OCI-LY7 (cell line): ENCODE data around the gene PURA. TPM values are rescaled to one million over a fixed set of nuclear protein-coding genes. Genes with fewer than 3 reads are reported as not detected.

ENCODE experiments used
- BruUV-seq: library from RNA; stranded (reverse); fragments of 400-500 nt; replicated peaks from 2 replicates; lab custom pipeline; 2021; lab: Mats Ljungman, UMichigan
- CTCF ChIA-PET: fragments of 300-600 bp; sonication (Branson Sonifier 250); formaldehyde crosslinking; loops from one replicate; lab custom pipeline; 2022; ENCODE audit warnings: antibody characterized with exemption; ENCODE audit not compliant: unreplicated experiment; lab: Charles Lee
- POLR2A ChIA-PET: fragments of 300-600 bp; sonication (Branson Sonifier 250); formaldehyde crosslinking; loops from one replicate; lab custom pipeline; 2022; ENCODE audit warnings: antibody characterized with exemption; lab: Charles Lee
- DNase-seq: peaks from one replicate; pipeline ENCODE4 v3.0.0-alpha.2; 2015; ENCODE audit warnings: low spot score
- H2AFZ ChIP-seq: fragments of 200-600 bp; sonication (generic), shearing (Covaris generic); 2 replicates; pipeline ENCODE4 v1.6.1; 2014; ENCODE audit warnings: mild to moderate bottlenecking, antibody characterized with exemption, low read length, moderate library complexity
- H3K27ac ChIP-seq: fragments of 200-600 bp; sonication (generic); 2 replicates; pipeline ENCODE4 v1.5.1; 2014; ENCODE audit warnings: mixed run types, low read depth, mild to moderate bottlenecking, moderate library complexity, low read length, inconsistent platforms; ENCODE audit not compliant: poor library complexity, severe bottlenecking
- H3K36me3 ChIP-seq: fragments of 200-600 bp; sonication (generic); 2 replicates; pipeline ENCODE4 v1.6.1; 2014; ENCODE audit warnings: mild to moderate bottlenecking, antibody characterized with exemption, low read length, moderate library complexity, mixed read lengths; ENCODE audit not compliant: insufficient read depth
- H3K4me1 ChIP-seq: fragments of 200-600 bp; sonication (generic); 2 replicates; pipeline ENCODE4 v1.5.1; 2014; ENCODE audit warnings: mild to moderate bottlenecking, low read length; ENCODE audit not compliant: insufficient read depth, poor library complexity, severe bottlenecking
- H3K4me2 ChIP-seq: fragments of 200-600 bp; sonication (generic); 2 replicates; pipeline ENCODE4 v1.6.1; 2014; ENCODE audit warnings: mild to moderate bottlenecking, low read length
- H3K4me3 ChIP-seq: fragments of 200-600 bp; sonication (generic); 2 replicates; pipeline ENCODE4 v1.5.1; 2014; ENCODE audit warnings: mild to moderate bottlenecking, low read depth, low read length; ENCODE audit not compliant: poor library complexity, severe bottlenecking
- H3K79me2 ChIP-seq: fragments of 200-600 bp; sonication (generic); 2 replicates; pipeline ENCODE4 v1.6.1; 2016; ENCODE audit warnings: low read depth, mild to moderate bottlenecking, low read length, moderate library complexity, mixed read lengths; ENCODE audit not compliant: insufficient read depth
- H3K9me2 ChIP-seq: fragments of 200-600 bp; sonication (generic); 2 replicates; pipeline ENCODE4 v1.6.1; 2016; ENCODE audit warnings: mild to moderate bottlenecking, low read length, mixed read lengths; ENCODE audit not compliant: insufficient read depth
- H3K9me3 ChIP-seq: fragments of 200-600 bp; sonication (generic); 2 replicates; pipeline ENCODE4 v1.6.1; 2014; ENCODE audit warnings: mild to moderate bottlenecking, mixed run types, low read length, mixed read lengths
- H4K20me1 ChIP-seq: fragments of 200-600 bp; sonication (generic); 2 replicates; pipeline ENCODE4 v1.6.1; 2014; ENCODE audit warnings: mild to moderate bottlenecking, antibody characterized with exemption, low read length, moderate library complexity, mixed read lengths; ENCODE audit not compliant: insufficient read depth
- EZH2phosphoT487 ChIP-seq: fragments of 200-600 bp; sonication (generic); IDR thresholded peaks from 2 replicates; pipeline ENCODE4 v1.6.1; 2018; ENCODE audit warnings: low read depth, borderline replicate concordance, mild to moderate bottlenecking, mixed run types, antibody characterized with exemption, low read length, moderate library complexity, mixed read lengths
- intact Hi-C: fragments of 100-400 bp; cut with micrococcal nuclease; formaldehyde crosslinking; loops from one replicate; pipeline ENCODE4 v1.10.0; 2022; ENCODE audit not compliant: unreplicated experiment
- total RNA-seq, 2 experiments: library from RNA; depleted of rRNA in 1 of 2; stranded (reverse); fragments of >200 nt in 1 of 2; shearing (Covaris generic) in 1 of 2; gene quantifications; 2 replicates each; pipeline ENCODE4 v1.2.3, GENCODE V29; 2014 to 2022
- TF ChIP-seq, protein P1 (sequence below): fragments of 200-600 bp; sonication (generic); conservative IDR thresholded peaks from 2 replicates; pipeline ENCODE4 v1.5.1; 2014; ENCODE audit warnings: mild to moderate bottlenecking, antibody characterized with exemption, low read length, moderate library complexity, mixed read lengths

The PURA gene
- total RNA-seq, 2 experiments from 2014 or later, result 19.0 to 19.7 TPM

DNA sequence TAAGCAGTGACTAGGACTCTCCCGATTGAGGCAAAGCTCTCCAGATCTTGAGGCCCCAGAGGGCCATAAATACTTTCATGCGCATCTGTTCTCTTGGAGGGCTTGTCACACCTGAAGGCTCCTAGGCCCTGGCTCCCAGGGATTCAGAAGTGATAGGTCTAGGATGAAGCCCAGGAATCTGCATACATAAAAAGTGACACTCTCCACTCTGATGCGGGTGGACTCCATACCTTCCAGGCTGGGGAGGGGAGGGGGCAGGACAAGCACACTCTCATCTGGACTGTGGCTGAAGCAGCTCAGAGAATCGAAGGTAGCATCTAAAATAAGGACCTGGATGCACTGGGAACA is 52.0 kb downstream of the PURA start:
- H3K79me2 ChIP-seq, result no peaks in the 10 kb centered on the region
- POLR2A ChIA-PET, result interaction anchor here (0.8 to 1.0 kb wide), 3 partner anchors 14 to 374 kb away, joined by 3 read pairs; no protein-coding TSS in a partner anchor
- no TSS peak for BruUV-seq
- no peak overlapping the region for H3K27ac ChIP-seq
- no peaks in the 10 kb centered on the region for H4K20me1 ChIP-seq
- no peak overlapping the region for H3K4me3 ChIP-seq
- no peaks in the 10 kb centered on the region for H3K36me3 ChIP-seq
- DNase-seq, result no peak
- peaks cover 20% of the 10 kb centered on the region for H3K4me1 ChIP-seq
- H3K9me3 ChIP-seq, result no peaks in the 10 kb centered on the region
- no peaks in the 10 kb centered on the region for H3K9me2 ChIP-seq
- H3K4me2 ChIP-seq, result no peak overlapping the region
- no peak overlapping the region for H2AFZ ChIP-seq
- TF ChIP-seq EZH2phosphoT487, result no peak
- TF ChIP-seq, protein P1, sequence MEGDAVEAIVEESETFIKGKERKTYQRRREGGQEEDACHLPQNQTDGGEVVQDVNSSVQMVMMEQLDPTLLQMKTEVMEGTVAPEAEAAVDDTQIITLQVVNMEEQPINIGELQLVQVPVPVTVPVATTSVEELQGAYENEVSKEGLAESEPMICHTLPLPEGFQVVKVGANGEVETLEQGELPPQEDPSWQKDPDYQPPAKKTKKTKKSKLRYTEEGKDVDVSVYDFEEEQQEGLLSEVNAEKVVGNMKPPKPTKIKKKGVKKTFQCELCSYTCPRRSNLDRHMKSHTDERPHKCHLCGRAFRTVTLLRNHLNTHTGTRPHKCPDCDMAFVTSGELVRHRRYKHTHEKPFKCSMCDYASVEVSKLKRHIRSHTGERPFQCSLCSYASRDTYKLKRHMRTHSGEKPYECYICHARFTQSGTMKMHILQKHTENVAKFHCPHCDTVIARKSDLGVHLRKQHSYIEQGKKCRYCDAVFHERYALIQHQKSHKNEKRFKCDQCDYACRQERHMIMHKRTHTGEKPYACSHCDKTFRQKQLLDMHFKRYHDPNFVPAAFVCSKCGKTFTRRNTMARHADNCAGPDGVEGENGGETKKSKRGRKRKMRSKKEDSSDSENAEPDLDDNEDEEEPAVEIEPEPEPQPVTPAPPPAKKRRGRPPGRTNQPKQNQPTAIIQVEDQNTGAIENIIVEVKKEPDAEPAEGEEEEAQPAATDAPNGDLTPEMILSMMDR, result no peak
- intact Hi-C loops, result no loop called here
- CTCF ChIA-PET, result no interaction called here

GRCh38 chr5:140166911-140167310 is 53.0 kb downstream of the PURA start:
- Histone ChIP-seq H3K4me3 (no peak overlapping the region), H3K4me1 (peaks cover 12% of the 10 kb centered on the region), H3K9me3 (no peaks in the 10 kb centered on the region), H3K36me3 (no peaks in the 10 kb centered on the region), H2AFZ (no peak overlapping the region), H3K9me2 (no peaks in the 10 kb centered on the region), H4K20me1 (no peaks in the 10 kb centered on the region), H3K27ac (no peak overlapping the region), H3K79me2 (no peaks in the 10 kb centered on the region), H3K4me2 (no peak overlapping the region)
- TF ChIP-seq, protein P1, result no peak
- no peak for TF ChIP-seq EZH2phosphoT487
- intact Hi-C loops, result no loop called here
- ChIA-PET CTCF (no interaction called here), POLR2A (interaction anchor here (0.9 kb wide), 1 partner anchor 13 kb away, joined by 3 read pairs; no protein-coding TSS in a partner anchor)
- DNase-seq, result no peak
- BruUV-seq, result no TSS peak

DNA sequence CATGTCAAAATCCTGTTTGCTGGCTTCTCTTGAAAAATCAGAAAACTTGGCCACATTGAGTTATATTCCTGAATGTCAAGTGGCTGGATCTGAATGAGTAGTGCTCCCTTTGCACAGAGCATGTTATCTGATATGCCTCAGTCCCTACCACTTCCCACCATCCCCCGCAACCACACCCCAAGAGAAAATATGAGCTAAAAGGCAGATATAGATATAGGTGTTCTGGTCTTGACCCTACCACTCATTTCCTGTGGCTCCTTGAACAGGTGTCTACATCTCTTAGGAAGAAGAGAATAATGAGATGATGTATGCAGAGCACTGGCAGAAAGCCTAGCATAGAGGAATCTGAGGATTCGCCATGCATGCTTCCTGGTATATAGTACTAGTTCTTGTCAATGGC is 54.5 kb downstream of the PURA start:
- Histone ChIP-seq H3K4me3 (no peak overlapping the region), H3K4me2 (no peak overlapping the region), H3K9me3 (no peaks in the 10 kb centered on the region), H4K20me1 (no peaks in the 10 kb centered on the region), H3K36me3 (no peaks in the 10 kb centered on the region), H3K27ac (no peak overlapping the region), H3K4me1 (peaks cover 7% of the 10 kb centered on the region), H2AFZ (no peak overlapping the region), H3K9me2 (no peaks in the 10 kb centered on the region), H3K79me2 (no peaks in the 10 kb centered on the region)
- ChIA-PET CTCF (no interaction called here), POLR2A (interaction anchor here (1.5 kb wide), 1 partner anchor 9 kb away, joined by 3 read pairs; no protein-coding TSS in a partner anchor)
- DNase-seq, result peak; percentile 18
- TF ChIP-seq, protein P1, result no peak
- no peak for TF ChIP-seq EZH2phosphoT487
- intact Hi-C loops, result no loop called here
- no TSS peak for BruUV-seq
